PC-3 (cell line): Measurements from ENCODE around the gene TMEM18.

ENCODE experiments used
- EZH2 ChIP-seq: fragments of 300-600 bp; sonication (generic); IDR thresholded peaks from one replicate; pipeline ENCODE4 v1.6.1; 2017; ENCODE audit warnings: antibody characterized with exemption, mild to moderate bottlenecking, low read length; ENCODE audit not compliant: unreplicated experiment
- TF ChIP-seq, protein P1 (sequence below): fragments of 300-600 bp; sonication (generic); conservative IDR thresholded peaks from 2 replicates; pipeline ENCODE4 v1.5.1; 2017; ENCODE audit warnings: antibody characterized with exemption, low read depth, mild to moderate bottlenecking, low read length

- TF ChIP-seq, protein P1, sequence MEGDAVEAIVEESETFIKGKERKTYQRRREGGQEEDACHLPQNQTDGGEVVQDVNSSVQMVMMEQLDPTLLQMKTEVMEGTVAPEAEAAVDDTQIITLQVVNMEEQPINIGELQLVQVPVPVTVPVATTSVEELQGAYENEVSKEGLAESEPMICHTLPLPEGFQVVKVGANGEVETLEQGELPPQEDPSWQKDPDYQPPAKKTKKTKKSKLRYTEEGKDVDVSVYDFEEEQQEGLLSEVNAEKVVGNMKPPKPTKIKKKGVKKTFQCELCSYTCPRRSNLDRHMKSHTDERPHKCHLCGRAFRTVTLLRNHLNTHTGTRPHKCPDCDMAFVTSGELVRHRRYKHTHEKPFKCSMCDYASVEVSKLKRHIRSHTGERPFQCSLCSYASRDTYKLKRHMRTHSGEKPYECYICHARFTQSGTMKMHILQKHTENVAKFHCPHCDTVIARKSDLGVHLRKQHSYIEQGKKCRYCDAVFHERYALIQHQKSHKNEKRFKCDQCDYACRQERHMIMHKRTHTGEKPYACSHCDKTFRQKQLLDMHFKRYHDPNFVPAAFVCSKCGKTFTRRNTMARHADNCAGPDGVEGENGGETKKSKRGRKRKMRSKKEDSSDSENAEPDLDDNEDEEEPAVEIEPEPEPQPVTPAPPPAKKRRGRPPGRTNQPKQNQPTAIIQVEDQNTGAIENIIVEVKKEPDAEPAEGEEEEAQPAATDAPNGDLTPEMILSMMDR = no peak
- TF ChIP-seq EZH2 = no peak
Observed at GRCh38 chr2:627926-628560, 49.2 kb downstream of the TMEM18 start.
